ENCODE results near the gene FAM53A. TPM values are rescaled to one million over a fixed set of nuclear protein-coding genes. Genes with fewer than 3 reads are reported as not detected.
"Not testable (repeated sequence)": the region's sequence is repeated elsewhere in the genome, so short reads cannot be mapped to it uniquely, and the experiment has no call there.

FAM53A gene
- total RNA-seq, 4 donors from 2014 or later: 1.2 to 18.4 (median 4.9) TPM

DNA sequence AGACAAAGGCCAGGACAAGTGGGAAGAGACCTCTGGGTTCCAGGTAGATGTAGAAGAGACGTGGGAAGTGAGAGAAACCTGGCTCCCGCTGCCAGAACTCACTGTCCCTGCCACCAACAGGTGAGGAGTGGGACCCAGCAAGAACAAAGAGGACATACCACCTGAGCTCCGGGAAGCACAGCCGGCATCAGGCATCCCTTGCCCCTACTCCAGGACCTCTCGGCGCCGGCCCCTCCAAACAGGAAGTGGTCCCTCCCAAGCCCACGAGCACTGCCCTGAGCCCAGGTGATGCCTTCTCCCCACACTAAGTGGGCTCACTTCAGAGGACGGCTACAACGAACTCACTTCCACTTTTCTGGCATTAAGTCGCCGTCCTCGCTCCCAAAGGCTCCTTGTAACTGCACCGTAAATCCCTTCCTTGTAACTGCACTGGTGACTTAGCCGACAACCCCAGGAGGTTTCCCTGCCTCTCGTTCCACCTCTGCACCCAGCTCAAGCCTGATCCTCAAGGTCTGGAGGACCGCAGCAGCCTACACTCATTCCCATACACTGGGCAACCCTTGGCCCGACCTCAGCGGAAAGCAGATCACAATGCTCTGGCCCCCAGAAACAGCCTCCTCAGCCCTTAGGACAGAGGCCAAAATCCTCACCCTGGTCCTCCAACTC lies 8.8 kb downstream of the FAM53A start:
- Histone ChIP-seq H3K4me3 (no peak overlapping the region), H3K27ac (no peak overlapping the region), H3K4me1 (no peaks in the 10 kb centered on the region), H3K9me3 (no peaks in the 10 kb centered on the region), H3K36me3 (no peaks in the 10 kb centered on the region), H3K27me3 (no peaks in the 10 kb centered on the region)
- TF ChIP-seq POLR2AphosphoS5 (IDR thresholded peaks at IDR 0.05): no peak
- no peak for TF ChIP-seq POLR2A (IDR thresholded peaks at IDR 0.05)
- TF ChIP-seq CTCF (IDR thresholded peaks at IDR 0.05): no peak
- no peak for TF ChIP-seq EP300 (IDR thresholded peaks at IDR 0.05)
- ATAC-seq: no peak
- WGBS, 2 donors (ENCODE audit: low coverage in 1 of 2): 65 to 74% methylated on average over 4 to 15 of the region's 19 CpGs

- WGBS, 2 donors (ENCODE audit: low coverage in 1 of 2): 57 to 100% methylated on average over 1 to 5 of the region's 9 CpGs
- Histone ChIP-seq H3K4me3 (no peak overlapping the region), H3K27me3 (no peaks in the 10 kb centered on the region), H3K27ac (no peak overlapping the region), H3K4me1 (no peaks in the 10 kb centered on the region), H3K9me3 (no peaks in the 10 kb centered on the region), H3K36me3 (no peaks in the 10 kb centered on the region)
- no peak for ATAC-seq
- TF ChIP-seq POLR2A (IDR thresholded peaks at IDR 0.05): no peak
- TF ChIP-seq EP300 (IDR thresholded peaks at IDR 0.05): no peak
- TF ChIP-seq CTCF (IDR thresholded peaks at IDR 0.05): no peak
- no peak for TF ChIP-seq POLR2AphosphoS5 (IDR thresholded peaks at IDR 0.05)
These were observed 9.4 kb downstream of the FAM53A start for GRCh38 chr4:1674682-1675081.

- no peaks in the 10 kb centered on the region for H3K4me1 ChIP-seq
- H3K4me3 ChIP-seq: no peak overlapping the region
- no peaks in the 10 kb centered on the region for H3K27me3 ChIP-seq
- no peak for ATAC-seq
- TF ChIP-seq CTCF (IDR thresholded peaks at IDR 0.05): no peak
- no peaks in the 10 kb centered on the region for H3K9me3 ChIP-seq
- WGBS, 2 donors (ENCODE audit: low coverage in 1 of 2): 72 to 74% methylated on average over 5 of the region's 20 CpGs
- H3K27ac ChIP-seq: no peak overlapping the region
- no peaks in the 10 kb centered on the region for H3K36me3 ChIP-seq
These were observed 10.4 kb downstream of the FAM53A start for GRCh38 chr4:1673671-1674070.

- not testable (repeated sequence) for H3K36me3 ChIP-seq, ATAC-seq, H3K4me3 ChIP-seq, H3K9me3 ChIP-seq, H3K27me3 ChIP-seq, H3K4me1 ChIP-seq, H3K27ac ChIP-seq
- 40 to 86% methylated on average over 1 to 8 of the region's 20 CpGs for WGBS, 2 donors (ENCODE audit: low coverage in 1 of 2)
These were observed 13.1 kb downstream of the FAM53A start for GRCh38 chr4:1671011-1671410.

- no peak for ATAC-seq
- H3K36me3 ChIP-seq: peaks cover 0 to 4% of the 10 kb centered on the region in 2 donors
- WGBS, 2 donors (ENCODE audit: low coverage in 1 of 2): no CpG with 5 or more reads among the region's 11 CpGs
- H3K4me3 ChIP-seq: no peak overlapping the region
- H3K9me3 ChIP-seq: no peaks in the 10 kb centered on the region
- no peaks in the 10 kb centered on the region for H3K27me3 ChIP-seq
- TF ChIP-seq POLR2A (IDR thresholded peaks at IDR 0.05): no peak
- TF ChIP-seq POLR2AphosphoS5 (IDR thresholded peaks at IDR 0.05): no peak
- no peak for TF ChIP-seq EP300 (IDR thresholded peaks at IDR 0.05)
- no peak for TF ChIP-seq CTCF (IDR thresholded peaks at IDR 0.05)
- H3K4me1 ChIP-seq: no peaks in the 10 kb centered on the region
- H3K27ac ChIP-seq: no peak overlapping the region
These were observed 13.8 kb downstream of the FAM53A start for GRCh38 chr4:1670279-1670678.

Data from gastroesophageal sphincter (tissue), 4 donors.